B cell (primary cell): ENCODE data around the gene MMP3. TPM values are rescaled to one million over a fixed set of nuclear protein-coding genes. Genes with fewer than 3 reads are reported as not detected.

Experiments used
- ATAC-seq: fragments of 200-7000 bp; cut with Tn5 transposase; one replicate; pipeline ENCODE4 v1.10.0; 2021; ENCODE audit warnings: low read depth, mild to moderate bottlenecking, moderate number of reproducible peaks, moderate library complexity
- CTCF ChIA-PET: fragments of 350-600 bp; sonication (Branson Sonifier 250); formaldehyde crosslinking; loops from one replicate; lab custom pipeline; 2021; ENCODE audit warnings: antibody characterized with exemption, inconsistent platforms; lab: Charles Lee
- POLR2A ChIA-PET: fragments of 350-600 bp; sonication (Branson Sonifier 250); formaldehyde crosslinking; loops from one replicate; lab custom pipeline; 2021; ENCODE audit warnings: antibody characterized with exemption; lab: Charles Lee
- DNase-seq: peaks from one replicate; pipeline ENCODE4 v3.0.0; 2013
- H2AFZ ChIP-seq: 2 replicates; pipeline ENCODE4 v1.6.1; 2012; ENCODE audit warnings: mild to moderate bottlenecking, low read depth, low read length; ENCODE audit not compliant: insufficient read depth, poor library complexity, severe bottlenecking
- H3K27ac ChIP-seq, 2 donors: 1 replicate in 1 of 2; 2 replicates in 1 of 2; pipeline ENCODE4 v1.5.1; 2012 to 2013; ENCODE audit warnings: low read length in 2 of 2, mild to moderate bottlenecking in 2 of 2, moderate library complexity in 1 of 2
- H3K27me3 ChIP-seq, 4 experiments: fragments of 200-600 bp in 1 of 4; sonication (generic) in 1 of 4; replicated peaks in 1 of 4; 1 replicate in 2 of 4; 2 replicates in 2 of 4; pipeline versions ENCODE4 v1.6.1 to v1.7.0; 2013 to 2016; ENCODE audit warnings: low read length in 3 of 4, mild to moderate bottlenecking in 2 of 4, mixed read lengths in 1 of 4, moderate library complexity in 1 of 4; ENCODE audit not compliant: insufficient read depth in 4 of 4, control insufficient read depth in 3 of 4; ENCODE audit errors: control extremely low read depth in 1 of 4
- H3K36me3 ChIP-seq, 2 experiments: replicated peaks in 1 of 2; 1 replicate in 1 of 2; 2 replicates in 1 of 2; pipeline versions ENCODE4 v1.6.1 to v1.7.1; 2013; ENCODE audit warnings: low read length in 1 of 2; ENCODE audit not compliant: insufficient read depth in 2 of 2, control insufficient read depth in 1 of 2; ENCODE audit errors: control extremely low read depth in 1 of 2, extremely low read depth in 1 of 2
- H3K4me1 ChIP-seq, 2 donors: fragments of 200-600 bp in 1 of 2; sonication (generic) in 1 of 2; 1 replicate in 1 of 2; 2 replicates in 1 of 2; pipeline versions ENCODE4 v1.5.1 to v1.6.1; 2013 to 2017; ENCODE audit warnings: low read length in 2 of 2; ENCODE audit not compliant: control insufficient read depth in 2 of 2, insufficient read depth in 2 of 2
- H3K4me2 ChIP-seq: replicated peaks from 2 replicates; pipeline ENCODE3; 2012; ENCODE audit warnings: mild to moderate bottlenecking, low read depth, low read length; ENCODE audit not compliant: poor library complexity, severe bottlenecking
- H3K4me3 ChIP-seq, 5 experiments: fragments of 200-600 bp in 1 of 5; sonication (generic) in 1 of 5; 1 replicate in 3 of 5; 2 replicates in 2 of 5; pipeline versions ENCODE4 v1.5.1 to v1.7.0; 2011 to 2016; ENCODE audit warnings: low read length in 4 of 5, mild to moderate bottlenecking in 4 of 5, low read depth in 2 of 5, control low read depth in 1 of 5, moderate library complexity in 1 of 5; ENCODE audit not compliant: insufficient read depth in 1 of 5; ENCODE audit errors: control extremely low read depth in 1 of 5, extremely low read depth in 1 of 5
- H3K79me2 ChIP-seq: fragments of 200-600 bp; sonication (generic); one replicate; pipeline ENCODE4 v1.6.0; 2016; ENCODE audit warnings: low read length; ENCODE audit not compliant: control insufficient read depth, insufficient read depth
- H3K9ac ChIP-seq: fragments of 200-600 bp; sonication (generic); 2 replicates; pipeline ENCODE4 v1.6.1; 2017; ENCODE audit warnings: mild to moderate bottlenecking, low read length, moderate library complexity
- H3K9me3 ChIP-seq, 3 donors: one replicate each; pipeline versions ENCODE4 v1.6.1 to v1.7.1; 2013; ENCODE audit warnings: low read length in 2 of 3; ENCODE audit not compliant: control insufficient read depth in 2 of 3, insufficient read depth in 1 of 3; ENCODE audit errors: control extremely low read depth in 1 of 3
- H4K20me1 ChIP-seq: 2 replicates; pipeline ENCODE4 v1.6.0; 2012; ENCODE audit warnings: mild to moderate bottlenecking, low read length; ENCODE audit not compliant: insufficient read depth, control insufficient read depth, poor library complexity, severe bottlenecking
- H3K27ac Mint-ChIP-seq: one replicate; pipeline ENCODE4 v1.8.0; 2021; ENCODE audit warnings: mixed read lengths
- H3K27me3 Mint-ChIP-seq: one replicate; pipeline ENCODE4 v1.8.0; 2021; ENCODE audit warnings: mixed read lengths
- H3K4me1 Mint-ChIP-seq: one replicate; pipeline ENCODE4 v1.8.0; 2021; ENCODE audit warnings: mixed read lengths
- H3K4me3 Mint-ChIP-seq: one replicate; pipeline ENCODE4 v1.8.0; 2021; ENCODE audit warnings: mixed read lengths
- H3K9me3 Mint-ChIP-seq: one replicate; pipeline ENCODE4 v1.8.0; 2022; ENCODE audit warnings: mixed read lengths; ENCODE audit not compliant: insufficient read depth
- CTCF ChIP-seq: fragments of 200-600 bp; IDR thresholded peaks from one replicate; pipeline ENCODE4 v1.8.0; 2022; ENCODE audit warnings: antibody characterized with exemption, mild to moderate bottlenecking
- EZH2 ChIP-seq: IDR thresholded peaks from 2 replicates; pipeline ENCODE4 v1.6.1; 2012; ENCODE audit warnings: borderline replicate concordance, low read depth, mild to moderate bottlenecking, moderate library complexity, low read length; ENCODE audit not compliant: insufficient read depth, poor library complexity, severe bottlenecking
- WGBS: methylation state at CpG from one replicate; pipeline ENCODE4 v1.1.5; 2013; ENCODE audit warnings: missing lambda C conversion rate; ENCODE audit not compliant: insufficient coverage; 5-methylcytosine and 5-hydroxymethylcytosine counted together
- intact Hi-C: fragments of 100-400 bp; cut with micrococcal nuclease; formaldehyde crosslinking; loops from one replicate; pipeline ENCODE4 v1.10.0; 2022
- polyA plus RNA-seq: library from polyadenylated mRNA; depleted of rRNA; stranded (reverse); fragments of >200 nt; gene quantifications from 2 replicates; pipeline ENCODE4 v1.2.3, GENCODE V29; 2012
- total RNA-seq, 2 donors: library from RNA; stranded (reverse); fragments of 120-200 nt in 1 of 2; gene quantifications; 1 replicate in 1 of 2; 2 replicates in 1 of 2; pipeline versions ENCODE4 v1.2.3 to v1.2.4, GENCODE V29; 2013 to 2022

The MMP3 gene
- total and polyA plus RNA-seq, 2 donors (not counting 1 experiment from before 2014, with no cell fraction given), result not detected

GRCh38 chr11:102882389-102883024, 39.1 kb upstream of the MMP3 start:
- Mint-ChIP-seq H3K27ac (no peak overlapping the region), H3K9me3 (peaks cover 3% of the 10 kb centered on the region), H3K4me1 (peaks cover 2% of the 10 kb centered on the region), H3K27me3 (peaks cover 9% of the 10 kb centered on the region), H3K4me3 (no peak overlapping the region)
- ChIA-PET POLR2A (no interaction called here), CTCF (no interaction called here)
- H3K36me3 ChIP-seq, result no peaks in the 10 kb centered on the region
- no peak overlapping the region for H3K4me2 ChIP-seq
- TF ChIP-seq CTCF, result no peak
- intact Hi-C loops, result no loop called here
- no peaks in the 10 kb centered on the region for H3K9me3 ChIP-seq
- WGBS, result no CpG with 5 or more reads among the region's 4 CpGs
- no peak overlapping the region for H3K4me3 ChIP-seq
- H3K9ac ChIP-seq, result no peak overlapping the region
- no peaks in the 10 kb centered on the region for H3K4me1 ChIP-seq
- H3K79me2 ChIP-seq, result no peaks in the 10 kb centered on the region
- H3K27me3 ChIP-seq, result no peaks in the 10 kb centered on the region
- no peak overlapping the region for H2AFZ ChIP-seq
- no peak for DNase-seq
- no peak overlapping the region for H3K27ac ChIP-seq
- H4K20me1 ChIP-seq, result no peaks in the 10 kb centered on the region
- no peak for ATAC-seq

GRCh38 chr11:102879801-102880200, 36.4 kb upstream of the MMP3 start:
- TF ChIP-seq EZH2 (no peak), CTCF (no peak)
- no peak overlapping the region for H3K4me2 ChIP-seq
- H3K9ac ChIP-seq, result no peak overlapping the region
- no peak for ATAC-seq
- H2AFZ ChIP-seq, result no peak overlapping the region
- POLR2A ChIA-PET, result no interaction called here
- DNase-seq, result no peak
- peaks cover 2% of the 10 kb centered on the region for H3K4me1 Mint-ChIP-seq
- no peak overlapping the region for H3K4me3 Mint-ChIP-seq
- no peaks in the 10 kb centered on the region for H3K36me3 ChIP-seq
- H3K27ac ChIP-seq, result no peak overlapping the region
- H3K4me1 ChIP-seq, result no peaks in the 10 kb centered on the region
- H3K9me3 Mint-ChIP-seq, result peaks cover 3% of the 10 kb centered on the region
- no peaks in the 10 kb centered on the region for H3K79me2 ChIP-seq
- WGBS, result 50% methylated on average over 5 of the region's 5 CpGs
- H3K4me3 ChIP-seq, result no peak overlapping the region
- no peak overlapping the region for H3K27ac Mint-ChIP-seq
- CTCF ChIA-PET, result no interaction called here
- no peaks in the 10 kb centered on the region for H3K27me3 ChIP-seq
- H4K20me1 ChIP-seq, result no peaks in the 10 kb centered on the region
- intact Hi-C loops, result no loop called here
- no peaks in the 10 kb centered on the region for H3K9me3 ChIP-seq
- H3K27me3 Mint-ChIP-seq, result peaks cover 9% of the 10 kb centered on the region
